Measurements from ENCODE around the gene WRAP73. TPM values are rescaled to one million over a fixed set of nuclear protein-coding genes. Genes with fewer than 3 reads are reported as not detected.
A peak's percentile ranks its signal among the peaks of the same experiment; 100 is the strongest.

The WRAP73 gene
- total RNA-seq, 1 experiment from 2014 or later, result 25.3 TPM

DNA sequence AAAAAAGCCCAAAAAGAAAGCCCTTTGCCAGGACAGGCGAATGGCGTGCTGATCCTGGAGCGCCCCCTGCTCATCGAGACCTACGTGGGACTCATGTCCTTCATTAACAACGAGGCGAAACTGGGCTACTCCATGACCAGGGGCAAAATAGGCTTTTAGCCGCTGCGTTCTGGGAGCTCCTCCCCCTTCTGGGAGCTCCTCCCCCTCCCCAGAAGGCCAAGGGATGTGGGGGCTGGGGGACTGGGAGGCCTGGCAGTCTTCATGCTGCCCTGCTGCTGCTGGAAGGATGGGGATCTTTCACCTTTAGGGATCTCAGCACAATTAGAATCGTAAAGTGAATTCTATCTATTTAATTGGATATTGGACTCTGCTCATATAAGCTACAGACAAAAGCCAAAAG, 21.5 kb downstream of the WRAP73 start:
- Mint-ChIP-seq H3K27me3 (ENCODE audit: insufficient read depth, unreplicated experiment) (no peaks in the 10 kb centered on the region), H3K4me3 (ENCODE audit: unreplicated experiment) (no peak overlapping the region), H3K27ac (ENCODE audit: low read depth, unreplicated experiment) (no peak overlapping the region), H3K9me3 (ENCODE audit: unreplicated experiment) (no peaks in the 10 kb centered on the region), H3K4me1 (ENCODE audit: insufficient read depth, unreplicated experiment) (peaks cover 16% of the 10 kb centered on the region), H3K36me3 (ENCODE audit: insufficient read depth, unreplicated experiment) (peaks cover 53% of the 10 kb centered on the region)
- CTCF ChIA-PET, result interaction anchor here (0.6 to 1.5 kb wide), 4 partner anchors 9 to 167 kb away, joined by 3 to 5 read pairs (median 4); no protein-coding TSS in a partner anchor
- no peak for DNase-seq (ENCODE audit: unreplicated experiment)
- intact Hi-C loops (cut with micrococcal nuclease), result no loop called here
- BruUV-seq (replicated peaks), result no TSS peak
- TF ChIP-seq, protein P1, sequence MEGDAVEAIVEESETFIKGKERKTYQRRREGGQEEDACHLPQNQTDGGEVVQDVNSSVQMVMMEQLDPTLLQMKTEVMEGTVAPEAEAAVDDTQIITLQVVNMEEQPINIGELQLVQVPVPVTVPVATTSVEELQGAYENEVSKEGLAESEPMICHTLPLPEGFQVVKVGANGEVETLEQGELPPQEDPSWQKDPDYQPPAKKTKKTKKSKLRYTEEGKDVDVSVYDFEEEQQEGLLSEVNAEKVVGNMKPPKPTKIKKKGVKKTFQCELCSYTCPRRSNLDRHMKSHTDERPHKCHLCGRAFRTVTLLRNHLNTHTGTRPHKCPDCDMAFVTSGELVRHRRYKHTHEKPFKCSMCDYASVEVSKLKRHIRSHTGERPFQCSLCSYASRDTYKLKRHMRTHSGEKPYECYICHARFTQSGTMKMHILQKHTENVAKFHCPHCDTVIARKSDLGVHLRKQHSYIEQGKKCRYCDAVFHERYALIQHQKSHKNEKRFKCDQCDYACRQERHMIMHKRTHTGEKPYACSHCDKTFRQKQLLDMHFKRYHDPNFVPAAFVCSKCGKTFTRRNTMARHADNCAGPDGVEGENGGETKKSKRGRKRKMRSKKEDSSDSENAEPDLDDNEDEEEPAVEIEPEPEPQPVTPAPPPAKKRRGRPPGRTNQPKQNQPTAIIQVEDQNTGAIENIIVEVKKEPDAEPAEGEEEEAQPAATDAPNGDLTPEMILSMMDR (IDR thresholded peaks at IDR 0.05; ENCODE audit: unreplicated experiment), result no peak
- POLR2A ChIA-PET, result interaction anchor here (0.6 to 1.3 kb wide), 3 partner anchors 12 to 22 kb away, joined by 3 to 4 read pairs (median 3); partner anchors contain the start of gene WRAP73

DNA sequence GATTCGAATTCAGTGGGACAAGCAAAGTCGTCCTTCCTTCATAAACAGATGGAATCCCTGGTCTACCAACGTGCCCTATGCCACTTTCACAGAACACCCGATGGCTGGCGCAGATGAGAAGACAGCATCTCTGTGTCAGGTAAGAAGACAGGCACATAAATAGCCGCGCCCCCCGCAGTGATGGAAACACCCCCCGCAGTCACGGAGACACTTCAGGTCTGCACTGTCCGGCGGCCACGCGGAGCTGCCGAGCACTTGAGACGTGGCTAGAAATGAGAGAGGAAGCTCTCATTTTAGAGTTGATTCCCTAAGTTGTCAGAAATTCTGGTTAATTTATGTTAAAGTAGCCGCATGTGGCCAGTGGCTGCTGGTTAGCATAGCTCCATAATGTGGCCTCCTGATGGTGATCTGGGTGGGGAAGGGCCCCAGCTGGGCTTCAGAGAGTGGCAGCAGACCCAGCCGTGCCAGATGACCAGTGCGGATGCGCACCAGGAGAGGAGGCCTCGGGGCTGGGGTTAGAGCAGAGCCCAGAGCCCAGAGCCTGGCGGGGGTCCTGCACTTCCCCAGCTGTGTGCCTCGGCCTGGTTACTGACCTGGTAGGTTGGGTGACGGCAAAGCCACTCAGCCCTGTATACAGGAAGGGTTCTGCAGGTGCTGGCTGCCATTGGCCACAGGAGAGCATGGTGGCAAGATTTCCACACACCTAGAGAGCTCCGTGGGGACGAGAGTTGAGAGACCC, 22.2 kb downstream of the WRAP73 start:
- TF ChIP-seq, protein P1 (IDR thresholded peaks at IDR 0.05; ENCODE audit: unreplicated experiment), result no peak
- intact Hi-C loops (cut with micrococcal nuclease), result no loop called here
- Mint-ChIP-seq H3K4me1 (ENCODE audit: insufficient read depth, unreplicated experiment) (peaks cover 23% of the 10 kb centered on the region), H3K9me3 (ENCODE audit: unreplicated experiment) (no peaks in the 10 kb centered on the region), H3K27ac (ENCODE audit: low read depth, unreplicated experiment) (no peak overlapping the region), H3K27me3 (ENCODE audit: insufficient read depth, unreplicated experiment) (no peaks in the 10 kb centered on the region), H3K36me3 (ENCODE audit: insufficient read depth, unreplicated experiment) (peaks cover 49% of the 10 kb centered on the region), H3K4me3 (ENCODE audit: unreplicated experiment) (no peak overlapping the region)
- DNase-seq (ENCODE audit: unreplicated experiment), result no peak
- CTCF ChIA-PET, result interaction anchor here (1.0 to 1.5 kb wide), 3 partner anchors 10 to 175 kb away, joined by 3 to 4 read pairs (median 4); no protein-coding TSS in a partner anchor
- POLR2A ChIA-PET, result no interaction called here
- no TSS peak for BruUV-seq (replicated peaks)

DNA sequence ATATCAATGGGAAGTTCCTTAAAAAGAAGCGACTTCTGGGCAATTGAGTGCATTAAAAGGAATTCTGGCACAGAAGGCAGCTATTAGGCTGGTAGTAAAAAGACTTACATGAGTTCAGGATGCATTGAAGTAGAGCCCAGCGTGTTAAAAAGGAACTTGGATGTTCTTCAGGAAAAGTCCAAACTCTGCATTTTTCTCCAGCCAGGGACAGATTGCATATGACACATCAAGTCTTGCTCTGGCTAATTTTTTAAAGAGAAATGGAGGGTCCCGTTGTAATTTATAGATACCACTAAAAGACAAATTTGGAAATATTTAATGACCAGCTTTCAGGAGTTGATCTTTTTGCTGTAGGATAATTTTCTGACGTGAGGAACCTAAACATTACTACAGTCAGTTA, 23.9 kb downstream of the WRAP73 start:
- DNase-seq (ENCODE audit: unreplicated experiment), result no peak
- no TSS peak for BruUV-seq (replicated peaks)
- no peak overlapping the region for H3K27ac Mint-ChIP-seq (ENCODE audit: low read depth, unreplicated experiment)
- no peaks in the 10 kb centered on the region for H3K27me3 Mint-ChIP-seq (ENCODE audit: insufficient read depth, unreplicated experiment)
- ChIA-PET CTCF (interaction anchor here (0.6 to 1.6 kb wide), 8 partner anchors 13 to 172 kb away, joined by 3 to 5 read pairs (median 4); no protein-coding TSS in a partner anchor), POLR2A (interaction anchor here (0.7 to 1.0 kb wide), 3 partner anchors 9 to 172 kb away, joined by 3 to 5 read pairs (median 3); no protein-coding TSS in a partner anchor)
- no peaks in the 10 kb centered on the region for H3K9me3 Mint-ChIP-seq (ENCODE audit: unreplicated experiment)
- TF ChIP-seq, protein P1 (IDR thresholded peaks at IDR 0.05; ENCODE audit: unreplicated experiment), result no peak
- intact Hi-C loops (cut with micrococcal nuclease), result no loop called here
- H3K4me3 Mint-ChIP-seq (ENCODE audit: unreplicated experiment), result peak overlapping the region; percentile 98
- peaks cover 40% of the 10 kb centered on the region for H3K36me3 Mint-ChIP-seq (ENCODE audit: insufficient read depth, unreplicated experiment)
- H3K4me1 Mint-ChIP-seq (ENCODE audit: insufficient read depth, unreplicated experiment), result peaks cover 27% of the 10 kb centered on the region

DNA sequence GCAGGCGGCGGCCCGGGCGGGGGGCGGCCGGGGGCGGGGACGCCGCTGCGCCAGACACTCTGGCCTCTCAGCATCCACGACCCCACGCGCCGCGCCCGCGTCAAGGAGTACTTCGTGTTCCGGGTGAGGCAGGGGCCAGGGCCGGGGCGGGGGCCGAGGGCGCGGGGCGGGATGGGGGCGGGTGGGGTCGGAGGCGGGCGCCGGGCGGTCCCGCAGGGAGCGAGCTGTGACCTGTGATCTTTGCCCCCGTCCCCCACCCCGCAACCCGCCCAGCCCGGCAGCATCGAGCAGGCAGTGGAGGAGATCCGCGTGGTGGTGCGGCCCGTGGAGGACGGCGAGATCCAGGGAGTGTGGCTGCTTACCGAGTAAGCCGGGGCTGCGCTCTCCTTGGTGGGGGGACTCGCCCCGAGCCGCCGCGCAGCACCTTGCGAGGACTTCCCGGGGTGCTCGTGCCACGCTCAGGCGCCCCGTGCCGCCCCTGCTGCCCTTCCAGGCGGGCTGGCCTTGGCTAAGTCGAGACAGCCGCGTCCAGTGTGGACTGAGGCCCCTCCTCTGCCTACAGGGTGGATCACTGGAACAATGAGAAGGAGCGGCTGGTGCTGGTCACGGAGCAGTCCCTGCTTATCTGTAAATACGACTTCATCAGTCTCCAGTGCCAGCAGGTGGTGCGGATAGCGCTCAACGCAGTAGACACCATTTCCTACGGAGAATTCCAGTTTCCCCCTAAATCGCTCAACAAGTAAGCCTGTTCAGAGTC, 24.6 kb downstream of the WRAP73 start:
- TF ChIP-seq, protein P1 (IDR thresholded peaks at IDR 0.05; ENCODE audit: unreplicated experiment), result no peak
- ChIA-PET CTCF (interaction anchor here (1.4 to 1.6 kb wide), 2 partner anchors 99 to 172 kb away, joined by 5 read pairs; no protein-coding TSS in a partner anchor), POLR2A (interaction anchor here (0.7 to 1.0 kb wide), 3 partner anchors 10 to 172 kb away, joined by 3 to 5 read pairs (median 3); no protein-coding TSS in a partner anchor)
- Mint-ChIP-seq H3K4me3 (ENCODE audit: unreplicated experiment) (peak overlapping the region; percentile 98), H3K27ac (ENCODE audit: low read depth, unreplicated experiment) (peak overlapping the region; percentile 87), H3K36me3 (ENCODE audit: insufficient read depth, unreplicated experiment) (peaks cover 37% of the 10 kb centered on the region), H3K9me3 (ENCODE audit: unreplicated experiment) (no peaks in the 10 kb centered on the region), H3K4me1 (ENCODE audit: insufficient read depth, unreplicated experiment) (peaks cover 32% of the 10 kb centered on the region), H3K27me3 (ENCODE audit: insufficient read depth, unreplicated experiment) (no peaks in the 10 kb centered on the region)
- BruUV-seq (replicated peaks), result no TSS peak
- intact Hi-C loops (cut with micrococcal nuclease), result no loop called here
- no peak for DNase-seq (ENCODE audit: unreplicated experiment)
